Natural killer cell treated with Interleukin-12 subunit alpha and Interleukin-12 subunit beta and Interleukin-15 and Interleukin-18, amount 100 ng/mL, for 72 hours (primary cell): Measurements from ENCODE around the gene TESPA1. TPM values are rescaled to one million over a fixed set of nuclear protein-coding genes. Genes with fewer than 3 reads are reported as not detected.
"Not testable (repeated sequence)": the region's sequence is repeated elsewhere in the genome, so short reads cannot be mapped to it uniquely, and the experiment has no call there.

Source experiments
- ATAC-seq, 2 donors: fragments of 150-1000 bp; cut with Tn5 transposase in 1 of 2; sonication (Bioruptor Pico), chemical (Tn5 transposase) in 1 of 2; 2 replicates each; pipeline ENCODE4 v1.10.0; 2021
- DNase-seq: peaks from one replicate; pipeline ENCODE4 v3.0.0; 2022; ENCODE audit warnings: low spot score
- H3K27ac Mint-ChIP-seq, 2 donors: 1 replicate in 1 of 2; 2 replicates in 1 of 2; pipeline ENCODE4 v1.8.0; 2022; ENCODE audit warnings: mixed read lengths in 2 of 2, mild to moderate bottlenecking in 1 of 2, moderate library complexity in 1 of 2
- H3K27me3 Mint-ChIP-seq, 2 donors: 1 replicate in 1 of 2; 2 replicates in 1 of 2; pipeline ENCODE4 v1.8.0; 2022; ENCODE audit warnings: mixed read lengths in 2 of 2
- H3K36me3 Mint-ChIP-seq: one replicate; pipeline ENCODE4 v1.8.0; 2022; ENCODE audit warnings: mixed read lengths
- H3K4me1 Mint-ChIP-seq, 2 donors: 1 replicate in 1 of 2; 2 replicates in 1 of 2; pipeline ENCODE4 v1.8.0; 2022; ENCODE audit warnings: low read depth in 2 of 2, mixed read lengths in 2 of 2, mild to moderate bottlenecking in 1 of 2
- H3K4me3 Mint-ChIP-seq: one replicate; pipeline ENCODE4 v1.8.0; 2022; ENCODE audit warnings: mixed read lengths
- H3K9me3 Mint-ChIP-seq: 2 replicates; pipeline ENCODE4 v1.8.0; 2022; ENCODE audit warnings: mixed read lengths
- total RNA-seq, 2 donors: library from RNA; stranded (reverse); gene quantifications; one replicate each; pipeline ENCODE4 v1.2.3, GENCODE V29; 2022

Gene TESPA1
- total RNA-seq, 2 donors from 2014 or later = 45.9 to 67.2 TPM

DNA sequence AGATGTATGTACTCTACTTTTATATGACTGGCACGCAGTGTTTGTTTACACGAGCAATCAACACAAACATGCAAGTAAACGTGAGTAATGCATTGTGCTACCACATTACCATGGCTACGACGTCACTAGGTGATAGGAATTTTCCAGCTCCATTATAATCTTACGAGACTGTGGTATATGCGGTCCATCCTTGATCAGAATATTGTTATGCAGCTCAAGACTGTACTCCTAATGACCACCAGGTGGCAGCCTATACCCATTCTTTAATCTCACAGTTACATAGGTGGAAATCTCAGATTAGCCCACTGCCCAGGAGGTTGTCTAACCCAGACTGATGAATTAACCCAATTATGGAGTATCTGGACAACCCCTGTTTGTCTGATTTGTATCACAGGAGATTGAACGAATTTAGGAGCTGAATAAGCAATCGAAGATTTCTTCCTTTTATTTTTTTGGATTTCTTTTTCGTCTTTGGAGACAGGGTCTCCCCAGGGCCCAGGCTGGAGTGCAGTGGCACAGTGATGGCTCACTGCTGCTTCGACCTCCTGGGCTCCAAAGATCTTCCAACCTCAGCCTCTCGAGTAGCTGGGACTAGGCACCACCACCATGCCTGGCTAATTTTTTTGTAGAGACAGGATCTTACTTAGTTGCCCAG, 8.7 kb upstream of the TESPA1 start:
- peak; percentile 71 to 76 for ATAC-seq
- H3K4me1 Mint-ChIP-seq = peaks cover 22 to 25% of the 10 kb centered on the region in 2 donors
- peak; percentile 66 for DNase-seq

DNA sequence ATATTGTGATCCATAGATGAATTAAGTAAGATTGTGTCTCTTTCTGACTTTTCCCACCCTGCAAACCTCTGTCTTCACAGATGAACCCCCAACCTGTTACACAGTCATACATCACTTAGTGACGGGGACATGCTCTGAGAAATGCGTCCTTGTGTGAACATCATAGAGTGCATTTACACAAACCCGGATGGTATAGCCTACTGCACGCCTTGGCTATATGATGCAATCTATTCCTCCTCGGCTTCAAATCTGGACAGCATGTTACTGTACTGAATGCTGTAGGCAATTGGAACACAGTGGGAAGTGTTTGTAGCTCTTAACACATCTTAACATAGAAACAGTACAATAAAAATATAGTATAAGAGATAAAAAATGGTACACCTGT, 7.4 kb upstream of the TESPA1 start:
- Mint-ChIP-seq H3K27ac (peak overlapping the region; percentile 78 to 86), H3K36me3 (no peaks in the 10 kb centered on the region), H3K4me3 (peak overlapping the region; percentile 74), H3K4me1 (peaks cover 22 to 25% of the 10 kb centered on the region in 2 donors), H3K9me3 (no peaks in the 10 kb centered on the region), H3K27me3 (peaks cover 0 to 6% of the 10 kb centered on the region in 2 donors)
- ATAC-seq (peak in 1 of 2 donors; percentile 47), DNase-seq (no peak)

More for the DNA sequence above, 8.7 kb upstream of the TESPA1 start:
- H3K9me3 Mint-ChIP-seq = no peaks in the 10 kb centered on the region
- no peak overlapping the region for H3K27ac Mint-ChIP-seq
- peaks cover 6 to 8% of the 10 kb centered on the region in 2 donors for H3K27me3 Mint-ChIP-seq
- H3K4me3 Mint-ChIP-seq = no peak overlapping the region
- no peaks in the 10 kb centered on the region for H3K36me3 Mint-ChIP-seq

DNA sequence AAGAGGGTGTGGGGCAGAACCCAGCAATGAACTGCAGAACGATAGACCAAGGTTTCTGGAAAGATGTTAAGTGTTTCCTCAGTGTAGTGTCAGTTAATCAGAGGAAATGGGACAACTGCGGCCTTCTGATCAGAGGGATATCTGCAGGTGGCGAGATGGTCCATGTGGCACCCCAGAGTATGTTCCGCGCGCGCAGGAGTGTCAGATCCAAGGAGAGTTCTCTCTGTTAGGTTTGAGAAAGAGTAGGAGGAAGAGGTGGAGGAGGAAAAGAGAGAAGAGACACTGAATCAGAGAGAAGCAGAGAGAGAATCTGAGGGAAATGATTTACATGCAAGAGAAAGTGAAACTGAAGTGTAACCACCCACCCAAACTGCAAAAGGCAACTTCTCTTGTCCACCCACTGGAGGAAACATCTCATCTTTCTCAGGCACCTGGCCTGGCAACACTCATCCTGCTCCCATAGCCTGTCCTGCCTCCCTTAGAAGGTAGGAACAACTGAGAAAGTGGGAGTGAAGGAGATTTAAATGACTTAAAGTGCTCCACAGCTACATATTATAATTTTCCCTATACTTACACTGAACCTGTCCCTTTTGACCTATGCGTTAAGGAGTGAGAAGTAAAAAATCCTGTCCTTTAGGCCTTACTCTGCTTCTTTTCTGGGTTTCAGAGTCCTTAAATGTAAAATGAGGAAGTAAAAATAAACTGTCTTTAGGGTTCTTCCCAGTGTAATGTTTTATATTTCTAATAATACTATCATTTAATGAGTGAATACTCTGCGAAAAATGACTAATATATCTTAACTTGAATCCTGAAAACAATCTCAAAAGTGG, 6.8 kb upstream of the TESPA1 start:
- Mint-ChIP-seq H3K4me1 (peaks cover 22 to 25% of the 10 kb centered on the region in 2 donors), H3K9me3 (no peaks in the 10 kb centered on the region), H3K36me3 (no peaks in the 10 kb centered on the region), H3K27ac (peak overlapping the region; percentile 78 to 86), H3K27me3 (peaks cover 0 to 6% of the 10 kb centered on the region in 2 donors), H3K4me3 (peak overlapping the region; percentile 74)
- DNase-seq (no peak), ATAC-seq (peak; percentile 68 to 70)

DNA sequence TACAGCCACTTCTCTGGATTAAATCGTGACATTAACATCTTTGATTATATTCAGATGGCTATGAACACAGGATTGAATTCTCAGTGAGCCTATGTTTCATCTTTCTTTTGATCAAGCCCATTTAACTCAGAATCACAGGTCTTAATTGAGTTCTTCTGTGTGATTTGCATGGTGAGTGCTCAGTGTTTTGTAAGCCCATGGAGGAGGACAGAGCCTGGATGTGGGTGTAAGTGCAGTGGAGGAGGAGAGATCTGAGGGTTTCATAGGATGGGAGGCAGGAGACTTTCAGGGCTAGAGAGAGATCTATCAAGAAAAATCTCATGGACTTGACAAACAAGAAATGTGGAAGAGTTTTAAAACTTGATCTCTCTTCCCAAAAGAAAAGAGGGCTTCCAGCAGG, 5.3 kb upstream of the TESPA1 start:
- ATAC-seq = no peak
- Mint-ChIP-seq H3K27ac (peak overlapping the region; percentile 22 to 86), H3K27me3 (no peaks in the 10 kb centered on the region), H3K4me1 (peaks cover 32 to 33% of the 10 kb centered on the region in 2 donors), H3K9me3 (no peaks in the 10 kb centered on the region), H3K4me3 (no peak overlapping the region), H3K36me3 (no peaks in the 10 kb centered on the region)
- DNase-seq = no peak

DNA sequence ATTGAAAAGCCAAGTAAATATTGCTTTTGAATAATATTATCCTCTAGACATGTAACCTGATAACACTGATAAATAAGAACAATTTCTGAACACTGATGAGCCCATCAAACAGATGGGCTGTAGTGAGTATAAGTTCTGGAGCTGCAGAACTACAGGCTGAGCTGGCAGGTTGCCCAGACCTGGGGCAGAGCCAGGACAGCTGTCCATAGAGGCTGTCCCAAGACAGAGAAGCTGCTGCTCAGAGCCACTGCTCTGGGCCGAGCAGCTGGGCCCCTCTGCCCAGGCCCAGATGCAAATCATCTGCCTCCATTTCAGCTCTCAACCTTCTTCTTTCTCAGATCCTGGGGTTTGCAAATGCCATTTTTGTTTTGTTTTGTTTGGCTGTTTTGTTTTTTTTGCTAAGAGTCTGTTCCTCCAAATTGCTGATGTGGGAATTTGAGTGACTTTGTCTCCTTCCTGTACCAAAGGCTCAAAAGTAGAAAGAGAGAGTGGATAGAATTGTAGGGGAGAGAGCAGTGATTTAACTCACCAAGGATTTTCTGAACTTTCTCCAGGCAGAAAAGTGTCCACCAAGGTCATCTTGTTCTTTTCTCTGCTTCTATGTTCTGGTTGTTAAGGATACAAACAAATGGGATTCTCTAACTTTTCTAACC, 4.0 kb upstream of the TESPA1 start:
- H3K27me3 Mint-ChIP-seq = no peaks in the 10 kb centered on the region
- H3K9me3 Mint-ChIP-seq = no peaks in the 10 kb centered on the region
- H3K4me1 Mint-ChIP-seq = peaks cover 45 to 46% of the 10 kb centered on the region in 2 donors
- peak overlapping the region in 1 of 2 donors; percentile 11 for H3K27ac Mint-ChIP-seq
- no peak overlapping the region for H3K4me3 Mint-ChIP-seq
- ATAC-seq (no peak), DNase-seq (no peak)
- no peaks in the 10 kb centered on the region for H3K36me3 Mint-ChIP-seq

DNA sequence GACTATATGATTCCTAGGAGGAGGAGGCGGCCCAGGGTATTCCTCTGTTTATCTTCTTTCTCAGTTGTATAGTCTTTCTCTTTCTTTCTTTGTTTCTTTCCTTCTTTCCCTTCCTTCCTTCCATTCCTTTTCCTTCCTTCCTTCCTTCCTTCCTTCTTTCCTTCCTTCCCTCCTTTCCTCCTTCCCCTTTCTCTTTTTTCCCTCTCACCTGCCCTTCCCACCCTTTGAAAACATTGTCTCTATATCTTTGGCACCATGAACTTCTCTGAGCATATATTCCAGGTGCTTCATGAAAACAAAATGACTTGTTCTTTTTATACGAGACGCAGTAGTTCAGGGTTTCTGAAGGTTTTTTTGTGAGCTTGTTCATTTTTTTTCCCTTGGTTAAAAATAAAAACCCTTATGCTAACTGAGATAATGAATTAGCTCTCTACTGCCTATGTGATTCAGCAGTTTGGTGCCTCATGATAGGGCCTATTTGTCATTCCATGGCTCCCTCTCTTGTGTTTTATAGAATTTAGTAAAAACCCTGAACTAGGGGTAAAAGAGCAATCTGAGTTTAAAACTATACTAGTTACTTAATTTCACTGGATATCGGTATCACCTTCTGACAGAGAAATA, 3.2 kb upstream of the TESPA1 start:
- peak overlapping the region in 1 of 2 donors; percentile 47 for H3K27ac Mint-ChIP-seq
- H3K36me3 Mint-ChIP-seq = peaks cover 8% of the 10 kb centered on the region
- no peak overlapping the region for H3K4me3 Mint-ChIP-seq
- no peaks in the 10 kb centered on the region for H3K9me3 Mint-ChIP-seq
- no peaks in the 10 kb centered on the region for H3K27me3 Mint-ChIP-seq
- H3K4me1 Mint-ChIP-seq = peaks cover 49 to 54% of the 10 kb centered on the region in 2 donors
- DNase-seq (no peak), ATAC-seq (no peak)

DNA sequence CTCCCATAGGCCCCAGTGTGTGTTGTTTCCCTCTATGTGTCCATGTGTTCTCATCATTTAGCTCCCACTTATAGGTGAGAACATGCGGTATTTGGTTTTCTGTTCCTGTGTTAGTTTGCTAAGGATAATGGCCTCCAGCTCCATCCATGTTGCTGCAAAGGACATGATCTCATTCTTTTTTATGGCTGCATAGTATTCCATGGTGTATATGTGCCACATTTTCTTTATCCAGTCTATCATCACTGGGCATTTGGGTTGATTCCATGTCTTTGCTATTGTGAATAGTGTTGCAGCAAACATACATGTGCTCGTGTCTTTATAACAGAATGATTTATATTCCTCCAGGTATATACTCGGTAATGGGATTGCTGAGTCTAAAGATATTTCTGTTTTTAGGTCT, 2.2 kb upstream of the TESPA1 start:
- Mint-ChIP-seq H3K36me3 (peaks cover 17% of the 10 kb centered on the region), H3K4me1 (peaks cover 56 to 60% of the 10 kb centered on the region in 2 donors), H3K27ac (peak overlapping the region in 1 of 2 donors; percentile 18)
- not testable (repeated sequence) for DNase-seq, H3K27me3 Mint-ChIP-seq, H3K4me3 Mint-ChIP-seq, ATAC-seq, H3K9me3 Mint-ChIP-seq

DNA sequence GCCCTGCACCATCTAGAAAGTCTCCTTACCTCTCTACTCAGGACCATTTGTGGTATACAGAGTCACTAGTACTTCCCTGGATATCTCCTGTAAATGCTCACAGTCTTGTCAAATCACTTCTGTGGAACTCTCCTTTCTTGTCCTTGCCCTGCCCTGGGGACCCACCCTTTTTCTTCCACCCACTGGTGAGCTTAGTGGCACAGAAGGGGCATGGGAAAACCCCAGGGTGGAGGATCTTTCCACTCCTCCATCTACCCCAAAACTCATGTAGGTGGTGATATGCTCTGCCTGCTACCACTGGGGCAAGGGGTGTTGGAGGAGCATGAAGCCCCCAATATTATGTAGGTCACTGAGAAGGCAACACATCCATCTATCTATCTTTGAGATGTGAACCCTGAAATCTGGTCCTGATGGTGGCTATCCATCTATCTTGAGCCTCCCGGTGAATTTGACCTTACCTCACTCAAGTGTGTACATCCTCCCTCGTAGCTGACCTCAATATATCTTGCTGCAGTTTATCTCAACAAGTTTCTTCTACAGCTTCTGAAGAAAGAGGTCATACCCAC, 943 bp downstream of the TESPA1 start:
- Mint-ChIP-seq H3K4me3 (peak overlapping the region; percentile 73), H3K36me3 (peaks cover 41% of the 10 kb centered on the region), H3K9me3 (no peaks in the 10 kb centered on the region), H3K27ac (peak overlapping the region; percentile 86 to 89), H3K27me3 (no peaks in the 10 kb centered on the region), H3K4me1 (peaks cover 63 to 72% of the 10 kb centered on the region in 2 donors)
- no peak for ATAC-seq
- DNase-seq = no peak

DNA sequence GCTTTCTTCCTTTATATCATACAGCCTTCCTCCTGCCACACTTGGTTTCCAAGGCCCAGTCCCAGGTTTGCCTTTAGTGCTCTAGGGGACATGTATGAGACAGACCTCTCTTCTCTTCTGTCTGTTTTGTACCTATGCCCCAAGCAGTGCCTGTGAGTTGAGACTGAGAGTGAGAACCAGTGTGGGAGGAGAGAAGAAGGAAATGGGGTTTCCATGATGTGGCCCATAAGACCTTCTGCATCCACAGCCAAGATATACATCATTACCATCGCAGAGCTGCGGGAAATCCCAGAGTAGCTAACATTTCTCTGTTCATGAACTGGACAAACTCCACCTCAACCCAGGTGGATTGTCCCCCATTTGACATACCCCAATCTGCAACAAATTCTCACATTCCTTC, 2.8 kb downstream of the TESPA1 start:
- Mint-ChIP-seq H3K36me3 (peaks cover 44% of the 10 kb centered on the region), H3K27ac (peak overlapping the region; percentile 86 to 89), H3K4me3 (peak overlapping the region; percentile 73), H3K27me3 (no peaks in the 10 kb centered on the region), H3K4me1 (peaks cover 78 to 90% of the 10 kb centered on the region in 2 donors), H3K9me3 (no peaks in the 10 kb centered on the region)
- DNase-seq (no peak), ATAC-seq (peak in 1 of 2 donors; percentile 25)

DNA sequence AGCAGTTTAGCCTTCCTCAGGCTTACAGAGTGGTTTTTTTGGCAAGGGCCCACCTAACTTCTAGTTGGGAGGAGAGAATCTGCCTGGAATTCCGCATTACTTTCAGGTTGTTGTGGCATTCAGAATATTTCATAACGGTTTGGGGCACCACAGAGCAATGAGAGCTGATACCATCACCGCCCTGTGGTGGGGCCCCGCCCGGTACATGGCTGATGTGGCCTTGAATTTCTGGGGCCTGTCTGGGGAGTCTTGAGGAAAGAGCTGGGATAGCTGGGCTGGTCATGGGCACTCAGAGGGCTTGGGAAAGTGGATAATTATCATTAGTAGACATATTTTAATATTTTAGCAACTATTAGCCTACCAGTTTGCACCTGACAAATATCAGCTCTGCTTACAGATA, 4.2 kb downstream of the TESPA1 start:
- no peaks in the 10 kb centered on the region for H3K27me3 Mint-ChIP-seq
- H3K4me1 Mint-ChIP-seq = peaks cover 86 to 96% of the 10 kb centered on the region in 2 donors
- H3K27ac Mint-ChIP-seq = peak overlapping the region; percentile 54 to 89
- H3K36me3 Mint-ChIP-seq = peaks cover 49% of the 10 kb centered on the region
- no peak for DNase-seq
- H3K4me3 Mint-ChIP-seq = peak overlapping the region; percentile 70
- ATAC-seq = no peak
- no peaks in the 10 kb centered on the region for H3K9me3 Mint-ChIP-seq

DNA sequence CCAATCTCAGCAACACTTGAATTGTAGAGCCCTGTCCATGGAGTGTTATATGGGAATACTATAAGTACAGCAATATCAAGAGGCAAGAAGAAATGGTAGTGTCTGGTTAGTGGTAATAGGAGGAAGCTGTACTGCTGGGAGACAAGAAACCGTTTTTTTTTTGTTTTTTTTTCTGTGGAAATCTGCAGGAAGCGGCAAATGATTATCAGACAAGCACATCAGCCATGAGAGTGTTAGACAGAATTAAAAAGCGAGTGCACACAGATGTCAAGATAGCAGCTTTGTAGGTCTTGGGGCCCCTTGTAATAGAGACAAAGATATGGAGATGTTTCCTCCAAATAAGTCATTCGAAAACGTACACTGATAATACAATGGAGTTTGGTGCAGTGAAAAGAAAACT, 6.7 kb downstream of the TESPA1 start:
- Mint-ChIP-seq H3K36me3 (peaks cover 60% of the 10 kb centered on the region), H3K27ac (peak overlapping the region; percentile 12 to 25), H3K27me3 (no peaks in the 10 kb centered on the region), H3K4me3 (peak overlapping the region; percentile 65), H3K9me3 (no peaks in the 10 kb centered on the region), H3K4me1 (peaks cover 64 to 75% of the 10 kb centered on the region in 2 donors)
- ATAC-seq (no peak), DNase-seq (no peak)

DNA sequence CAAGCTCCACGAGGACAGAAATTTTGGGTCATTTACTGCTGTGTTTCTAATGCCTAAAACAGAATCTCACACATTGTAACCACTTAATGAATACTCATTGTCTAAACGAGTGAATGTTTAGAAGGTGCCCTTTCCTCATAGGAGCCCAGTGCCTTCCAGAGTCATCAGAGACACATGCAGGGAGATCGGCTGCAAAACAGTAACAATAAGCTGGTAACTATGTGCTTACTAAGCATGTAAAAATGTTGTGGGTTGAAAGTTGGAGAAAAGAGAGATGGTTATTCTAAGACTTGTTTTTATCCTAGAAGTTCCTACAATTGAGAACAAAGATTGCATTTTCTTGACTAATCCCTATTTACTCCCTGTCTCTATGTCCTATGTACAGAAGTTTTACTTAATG, 7.4 kb downstream of the TESPA1 start:
- DNase-seq = no peak
- Mint-ChIP-seq H3K27me3 (no peaks in the 10 kb centered on the region), H3K4me3 (peak overlapping the region; percentile 6), H3K36me3 (peaks cover 53% of the 10 kb centered on the region), H3K27ac (peak overlapping the region in 1 of 2 donors; percentile 25), H3K4me1 (peaks cover 57 to 68% of the 10 kb centered on the region in 2 donors), H3K9me3 (no peaks in the 10 kb centered on the region)
- ATAC-seq = no peak

DNA sequence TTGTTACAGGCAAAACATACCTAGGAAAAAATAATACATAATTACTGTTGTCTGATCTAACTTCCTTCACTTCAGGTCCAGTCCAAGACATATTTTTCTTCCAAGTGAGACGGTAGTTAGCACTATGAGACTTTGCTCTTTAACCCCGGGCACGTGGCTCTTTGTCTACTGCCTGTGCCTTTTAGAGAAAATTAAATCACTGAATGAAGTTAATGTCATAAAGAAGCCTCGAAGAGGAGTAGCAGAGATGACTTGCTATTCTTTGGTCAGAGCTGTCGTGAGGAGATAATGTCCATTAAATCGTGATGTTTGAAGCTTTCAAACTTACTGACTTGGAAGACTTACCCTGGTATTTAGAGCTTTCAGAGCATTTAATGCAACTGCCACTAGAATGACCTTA, 8.7 kb downstream of the TESPA1 start:
- Mint-ChIP-seq H3K9me3 (no peaks in the 10 kb centered on the region), H3K27ac (peak overlapping the region; percentile 19 to 85), H3K27me3 (no peaks in the 10 kb centered on the region), H3K4me1 (peaks cover 46 to 56% of the 10 kb centered on the region in 2 donors), H3K4me3 (no peak overlapping the region), H3K36me3 (peaks cover 43% of the 10 kb centered on the region)
- no peak for ATAC-seq
- no peak for DNase-seq
